Measurements from ENCODE around the gene ABCA4.
"Not testable (repeated sequence)": the region's sequence is repeated elsewhere in the genome, so short reads cannot be mapped to it uniquely, and the experiment has no call there.

Gene ABCA4

DNA sequence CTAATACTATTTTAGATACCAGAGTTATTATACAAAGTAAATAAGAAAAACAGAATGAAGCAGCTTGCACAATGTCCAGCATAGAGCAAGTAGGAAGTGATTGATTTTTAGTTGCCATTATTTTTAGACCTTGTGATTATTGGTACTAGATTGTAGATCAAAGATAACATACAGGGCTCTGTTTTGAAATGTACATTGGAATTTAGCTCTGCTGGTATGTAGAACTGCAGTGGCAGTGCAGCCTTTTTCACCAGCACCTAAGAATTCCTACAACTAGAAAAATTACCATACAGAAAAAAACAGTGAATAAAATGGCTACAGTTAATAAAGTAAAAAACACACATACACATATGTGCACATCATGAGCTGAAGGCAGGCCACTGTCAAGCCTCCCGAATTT is 32.2 kb upstream of the ABCA4 start:
- Histone ChIP-seq H3F3A (ENCODE audit: low read depth) (no peaks in the 10 kb centered on the region), H3K4me2 (ENCODE audit: low read depth, low read length, poor library complexity, severe bottlenecking) (no peak overlapping the region), H3K9ac (ENCODE audit: low read depth, low read length, poor library complexity, severe bottlenecking) (no peak overlapping the region), H3K9me3 (ENCODE audit: insufficient read depth, low read depth, low read length) (no peaks in the 10 kb centered on the region), H3K27me3 (ENCODE audit: insufficient read depth, low read length, poor library complexity, severe bottlenecking) (no peaks in the 10 kb centered on the region), H2AFZ (ENCODE audit: low read length) (no peak overlapping the region), H3K4me1 (ENCODE audit: insufficient read depth, low read length, poor library complexity, severe bottlenecking) (peaks cover 4% of the 10 kb centered on the region), H3K9me2 (replicated peaks; ENCODE audit: low read depth, low read length) (no peaks in the 10 kb centered on the region), H3K36me3 (ENCODE audit: insufficient read depth, low read length) (no peaks in the 10 kb centered on the region), H4K20me1 (ENCODE audit: insufficient read depth, low read length, poor library complexity, severe bottlenecking) (no peaks in the 10 kb centered on the region), H3K79me2 (ENCODE audit: insufficient read depth, low read length) (no peaks in the 10 kb centered on the region), H3K4me3 (ENCODE audit: low read length, poor library complexity, severe bottlenecking) (no peak overlapping the region)
- TF ChIP-seq, protein P1, sequence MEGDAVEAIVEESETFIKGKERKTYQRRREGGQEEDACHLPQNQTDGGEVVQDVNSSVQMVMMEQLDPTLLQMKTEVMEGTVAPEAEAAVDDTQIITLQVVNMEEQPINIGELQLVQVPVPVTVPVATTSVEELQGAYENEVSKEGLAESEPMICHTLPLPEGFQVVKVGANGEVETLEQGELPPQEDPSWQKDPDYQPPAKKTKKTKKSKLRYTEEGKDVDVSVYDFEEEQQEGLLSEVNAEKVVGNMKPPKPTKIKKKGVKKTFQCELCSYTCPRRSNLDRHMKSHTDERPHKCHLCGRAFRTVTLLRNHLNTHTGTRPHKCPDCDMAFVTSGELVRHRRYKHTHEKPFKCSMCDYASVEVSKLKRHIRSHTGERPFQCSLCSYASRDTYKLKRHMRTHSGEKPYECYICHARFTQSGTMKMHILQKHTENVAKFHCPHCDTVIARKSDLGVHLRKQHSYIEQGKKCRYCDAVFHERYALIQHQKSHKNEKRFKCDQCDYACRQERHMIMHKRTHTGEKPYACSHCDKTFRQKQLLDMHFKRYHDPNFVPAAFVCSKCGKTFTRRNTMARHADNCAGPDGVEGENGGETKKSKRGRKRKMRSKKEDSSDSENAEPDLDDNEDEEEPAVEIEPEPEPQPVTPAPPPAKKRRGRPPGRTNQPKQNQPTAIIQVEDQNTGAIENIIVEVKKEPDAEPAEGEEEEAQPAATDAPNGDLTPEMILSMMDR (conservative IDR thresholded peaks at IDR 0.05; ENCODE audit: low read length): no peak
- no peak for TF ChIP-seq EZH2phosphoT487 (IDR thresholded peaks at IDR 0.05; ENCODE audit: borderline replicate concordance)

GRCh38 chr1:94149166-94149565 is 28.2 kb upstream of the ABCA4 start:
- H3K4me1 ChIP-seq (ENCODE audit: insufficient read depth, low read length, poor library complexity, severe bottlenecking); H3K27me3 ChIP-seq (ENCODE audit: insufficient read depth, low read length, poor library complexity, severe bottlenecking); H3K9ac ChIP-seq (ENCODE audit: low read depth, low read length, poor library complexity, severe bottlenecking); H3K4me2 ChIP-seq (ENCODE audit: low read depth, low read length, poor library complexity, severe bottlenecking); H3K79me2 ChIP-seq (ENCODE audit: insufficient read depth, low read length); H4K20me1 ChIP-seq (ENCODE audit: insufficient read depth, low read length, poor library complexity, severe bottlenecking); H3K9me2 ChIP-seq (replicated peaks; ENCODE audit: low read depth, low read length); H3K4me3 ChIP-seq (ENCODE audit: low read length, poor library complexity, severe bottlenecking); H3F3A ChIP-seq (ENCODE audit: low read depth); H3K36me3 ChIP-seq (ENCODE audit: insufficient read depth, low read length); H2AFZ ChIP-seq (ENCODE audit: low read length); H3K9me3 ChIP-seq (ENCODE audit: insufficient read depth, low read depth, low read length): not testable (repeated sequence)

- Histone ChIP-seq H3K4me2 (ENCODE audit: low read depth, low read length, poor library complexity, severe bottlenecking) (no peak overlapping the region), H3K36me3 (ENCODE audit: insufficient read depth, low read length) (no peaks in the 10 kb centered on the region)
Observed at GRCh38 chr1:94146273-94146672, 25.3 kb upstream of the ABCA4 start.

DNA sequence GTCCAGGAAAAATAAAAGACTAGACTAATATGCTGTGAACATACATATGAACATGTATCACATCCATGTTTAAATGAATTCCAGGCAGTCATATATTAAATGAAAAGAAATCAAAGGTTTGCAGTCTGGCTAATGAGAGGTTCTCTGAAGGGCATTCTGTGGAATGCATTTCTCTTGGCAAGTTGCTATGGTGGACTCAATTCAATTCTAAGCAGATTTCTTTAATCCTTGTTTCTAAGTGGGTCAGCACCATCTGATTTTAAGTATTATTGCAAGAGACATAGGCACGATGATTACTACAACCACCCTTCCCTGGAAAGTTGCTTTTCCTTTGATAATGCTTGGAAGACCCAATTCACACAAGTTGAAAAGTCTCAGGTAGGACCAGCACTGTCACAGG is 23.9 kb upstream of the ABCA4 start:
- no peak overlapping the region for H3K4me3 ChIP-seq (ENCODE audit: low read length, poor library complexity, severe bottlenecking)
- no peak overlapping the region for H3K4me2 ChIP-seq (ENCODE audit: low read depth, low read length, poor library complexity, severe bottlenecking)
- no peaks in the 10 kb centered on the region for H3F3A ChIP-seq (ENCODE audit: low read depth)
- TF ChIP-seq, protein P1 (conservative IDR thresholded peaks at IDR 0.05; ENCODE audit: low read length): no peak
- TF ChIP-seq EZH2phosphoT487 (IDR thresholded peaks at IDR 0.05; ENCODE audit: borderline replicate concordance): no peak
- H3K27me3 ChIP-seq (ENCODE audit: insufficient read depth, low read length, poor library complexity, severe bottlenecking): no peaks in the 10 kb centered on the region
- no peaks in the 10 kb centered on the region for H3K9me2 ChIP-seq (replicated peaks; ENCODE audit: low read depth, low read length)
- no peak overlapping the region for H3K9ac ChIP-seq (ENCODE audit: low read depth, low read length, poor library complexity, severe bottlenecking)
- no peak overlapping the region for H2AFZ ChIP-seq (ENCODE audit: low read length)
- H3K4me1 ChIP-seq (ENCODE audit: insufficient read depth, low read length, poor library complexity, severe bottlenecking): no peaks in the 10 kb centered on the region
- H3K36me3 ChIP-seq (ENCODE audit: insufficient read depth, low read length): no peaks in the 10 kb centered on the region
- no peaks in the 10 kb centered on the region for H3K79me2 ChIP-seq (ENCODE audit: insufficient read depth, low read length)
- H3K9me3 ChIP-seq (ENCODE audit: insufficient read depth, low read depth, low read length): no peaks in the 10 kb centered on the region
- no peaks in the 10 kb centered on the region for H4K20me1 ChIP-seq (ENCODE audit: insufficient read depth, low read length, poor library complexity, severe bottlenecking)

More at GRCh38 chr1:94146273-94146672, 25.3 kb upstream of the ABCA4 start:
- no peaks in the 10 kb centered on the region for H3K9me2 ChIP-seq (replicated peaks; ENCODE audit: low read depth, low read length)
- no peaks in the 10 kb centered on the region for H3K27me3 ChIP-seq (ENCODE audit: insufficient read depth, low read length, poor library complexity, severe bottlenecking)
- H3K9me3 ChIP-seq (ENCODE audit: insufficient read depth, low read depth, low read length): no peaks in the 10 kb centered on the region
- no peaks in the 10 kb centered on the region for H3K4me1 ChIP-seq (ENCODE audit: insufficient read depth, low read length, poor library complexity, severe bottlenecking)
- no peak overlapping the region for H3K9ac ChIP-seq (ENCODE audit: low read depth, low read length, poor library complexity, severe bottlenecking)
- H4K20me1 ChIP-seq (ENCODE audit: insufficient read depth, low read length, poor library complexity, severe bottlenecking): no peaks in the 10 kb centered on the region
- no peaks in the 10 kb centered on the region for H3F3A ChIP-seq (ENCODE audit: low read depth)
- no peak overlapping the region for H2AFZ ChIP-seq (ENCODE audit: low read length)
- TF ChIP-seq EZH2phosphoT487 (IDR thresholded peaks at IDR 0.05; ENCODE audit: borderline replicate concordance): no peak
- TF ChIP-seq, protein P1 (conservative IDR thresholded peaks at IDR 0.05; ENCODE audit: low read length): no peak
- H3K79me2 ChIP-seq (ENCODE audit: insufficient read depth, low read length): no peaks in the 10 kb centered on the region
- H3K4me3 ChIP-seq (ENCODE audit: low read length, poor library complexity, severe bottlenecking): no peak overlapping the region

Data from Loucy (cell line).